ENCODE results near the gene SEC14L3.

DNA sequence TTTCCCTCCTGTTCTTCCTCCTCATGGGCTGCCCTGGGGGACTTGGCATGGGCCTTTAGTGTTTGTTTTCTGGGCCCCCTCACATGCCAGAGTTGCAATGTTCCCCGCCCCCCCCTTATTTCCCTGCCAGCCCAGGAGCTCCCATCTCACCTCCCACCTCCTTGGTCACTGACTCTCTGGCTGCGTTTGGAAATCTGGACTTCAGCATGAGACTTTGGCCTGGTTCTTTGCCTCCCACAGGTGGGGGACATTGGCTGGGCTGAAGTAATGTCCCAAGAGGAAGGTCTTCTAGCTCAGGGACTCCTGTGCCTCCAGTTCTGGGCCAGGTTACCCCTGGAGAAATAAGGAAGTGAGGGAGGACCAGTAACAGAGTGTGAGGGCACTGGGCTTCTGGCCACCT, 39.3 kb downstream of the SEC14L3 start:
- TF ChIP-seq, protein P1, sequence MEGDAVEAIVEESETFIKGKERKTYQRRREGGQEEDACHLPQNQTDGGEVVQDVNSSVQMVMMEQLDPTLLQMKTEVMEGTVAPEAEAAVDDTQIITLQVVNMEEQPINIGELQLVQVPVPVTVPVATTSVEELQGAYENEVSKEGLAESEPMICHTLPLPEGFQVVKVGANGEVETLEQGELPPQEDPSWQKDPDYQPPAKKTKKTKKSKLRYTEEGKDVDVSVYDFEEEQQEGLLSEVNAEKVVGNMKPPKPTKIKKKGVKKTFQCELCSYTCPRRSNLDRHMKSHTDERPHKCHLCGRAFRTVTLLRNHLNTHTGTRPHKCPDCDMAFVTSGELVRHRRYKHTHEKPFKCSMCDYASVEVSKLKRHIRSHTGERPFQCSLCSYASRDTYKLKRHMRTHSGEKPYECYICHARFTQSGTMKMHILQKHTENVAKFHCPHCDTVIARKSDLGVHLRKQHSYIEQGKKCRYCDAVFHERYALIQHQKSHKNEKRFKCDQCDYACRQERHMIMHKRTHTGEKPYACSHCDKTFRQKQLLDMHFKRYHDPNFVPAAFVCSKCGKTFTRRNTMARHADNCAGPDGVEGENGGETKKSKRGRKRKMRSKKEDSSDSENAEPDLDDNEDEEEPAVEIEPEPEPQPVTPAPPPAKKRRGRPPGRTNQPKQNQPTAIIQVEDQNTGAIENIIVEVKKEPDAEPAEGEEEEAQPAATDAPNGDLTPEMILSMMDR (IDR thresholded peaks at IDR 0.05): no peak
- no peak for TF ChIP-seq POLR2A (IDR thresholded peaks at IDR 0.05)
